Bronchial smooth muscle cell (primary cell): ENCODE measurements around the gene CFAP46. TPM values are rescaled to one million over a fixed set of nuclear protein-coding genes. Genes with fewer than 3 reads are reported as not detected.

ENCODE experiments used
- total RNA-seq: library from RNA; depleted of rRNA; stranded (reverse); fragments of >200 nt; gene quantifications from 2 replicates; pipeline ENCODE4 v1.2.1, GENCODE V29; 2014

Gene CFAP46
- total RNA-seq = 0.95 and 1.2 TPM in 2 replicates

DNA sequence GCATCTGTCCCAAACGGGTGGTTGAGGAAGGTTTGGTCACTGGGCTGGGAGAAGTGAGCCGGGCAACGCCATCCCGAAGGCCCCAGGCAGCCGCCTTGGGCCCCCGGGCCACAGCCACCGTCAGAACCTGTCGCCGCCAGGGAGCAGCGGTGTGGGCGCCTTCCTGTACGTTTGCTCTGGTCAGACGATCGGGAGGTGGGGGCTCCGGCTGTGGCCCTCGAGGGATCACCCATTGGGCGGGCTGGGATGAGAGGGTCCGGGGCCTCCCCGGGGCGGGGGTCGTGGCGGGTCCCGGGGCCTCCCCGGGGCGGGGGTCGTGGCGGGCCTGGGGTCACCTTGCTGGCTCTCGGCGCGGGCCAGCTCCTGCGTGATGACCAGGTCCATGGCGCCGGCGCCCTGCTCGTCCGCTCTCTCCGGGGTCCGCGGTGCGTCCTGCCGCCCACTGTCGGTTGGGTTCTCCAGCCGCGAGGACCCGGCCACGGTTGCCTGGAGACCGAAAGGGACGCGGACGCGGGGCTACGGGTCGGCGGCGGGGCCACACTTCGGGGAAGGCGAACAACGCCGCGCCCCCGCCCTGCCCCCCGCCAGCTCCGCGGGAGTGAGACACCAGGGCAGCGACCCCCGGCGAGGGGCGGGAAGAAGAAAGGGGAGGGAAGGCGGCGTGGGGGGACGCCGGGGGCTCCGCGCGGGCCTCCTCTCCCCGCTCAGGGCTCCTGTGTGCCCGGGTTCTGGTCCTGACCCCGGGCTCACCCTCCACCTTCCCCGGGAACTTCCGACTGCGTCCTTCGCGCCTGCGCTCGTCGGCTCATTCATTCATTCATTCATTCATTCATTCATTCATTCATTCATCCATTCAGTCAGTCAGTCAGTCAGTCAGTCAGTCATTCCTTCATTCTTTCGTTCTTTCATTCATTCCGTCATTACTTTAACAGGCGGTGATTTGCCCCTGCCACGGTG, at the start of gene CFAP46:
Gene CFAP46, minus strand, starts transcription at position 470 of the 957 bp plus-strand sequence. Its CDS starts 86 bp downstream, at position 384.

DNA sequence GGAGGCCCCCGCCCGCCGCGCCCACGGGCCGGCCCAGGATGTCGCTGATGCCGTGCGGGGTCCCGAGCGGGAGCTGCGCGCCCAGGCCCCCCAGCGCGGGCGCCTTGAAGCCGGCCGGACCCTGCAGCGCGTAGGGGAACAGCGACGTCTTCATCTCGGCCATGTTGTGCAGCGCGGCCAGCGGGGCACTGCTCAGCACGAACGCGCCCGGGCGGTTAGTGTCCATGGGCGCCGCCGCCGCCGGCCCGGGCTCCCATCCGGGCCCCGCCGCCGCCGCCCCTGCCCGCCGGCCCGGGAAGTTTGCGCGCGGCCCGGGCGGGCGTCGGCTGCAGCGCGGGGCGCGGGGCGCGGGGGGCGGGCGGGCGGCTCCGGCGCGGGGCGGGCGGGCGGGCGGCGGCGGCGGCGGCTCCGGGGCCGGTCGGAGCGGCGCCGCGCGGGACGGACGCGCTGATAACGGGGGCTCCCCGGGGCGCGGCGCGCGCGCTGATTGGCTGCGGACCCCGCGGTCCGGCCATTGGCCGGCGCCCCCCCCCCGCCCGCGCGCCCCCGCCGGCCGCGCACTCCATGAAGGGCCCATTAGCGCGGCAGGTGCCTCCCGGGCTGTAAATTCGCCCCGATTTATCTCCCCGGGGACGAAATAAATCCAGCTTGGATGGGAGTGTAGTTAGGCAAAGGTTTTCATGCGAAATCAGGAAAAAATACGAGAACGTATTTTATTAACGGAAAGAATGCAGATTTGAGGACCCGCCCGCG, 156.5 kb downstream of the CFAP46 start, which contains the start of gene NKX6-2:
Gene NKX6-2, minus strand, starts transcription at position 425 of the 753 bp plus-strand sequence. Its CDS starts 199 bp downstream, at position 226.

Other genes with a start within 250 kb of the CFAP46 start
- gene NKX6-2, start 156.4 kb downstream of the CFAP46 start, total RNA-seq = not detected in 2 replicates
- gene ADGRA1, start 145.4 kb upstream of the CFAP46 start, total RNA-seq = not detected in 2 replicates
- gene KNDC1, start 217.6 kb upstream of the CFAP46 start, total RNA-seq = 0.47 and 3.3 TPM in 2 replicates